Neural cell (in vitro differentiated cells): ENCODE data around the gene MYBPC2. TPM values are rescaled to one million over a fixed set of nuclear protein-coding genes. Genes with fewer than 3 reads are reported as not detected.

Experiments
- H2AFZ ChIP-seq: fragments of 200-600, 300-800 bp; sonication (generic), shearing (Covaris generic); 2 replicates; pipeline ENCODE4 v1.6.0; 2014; ENCODE audit warnings: low read depth, mild to moderate bottlenecking, antibody characterized with exemption, low read length, moderate library complexity
- H3F3A ChIP-seq: fragments of 200-600 bp; shearing (Covaris generic); 2 replicates; pipeline ENCODE4 v1.6.1; 2016; ENCODE audit warnings: mild to moderate bottlenecking, moderate library complexity, mixed read lengths, antibody characterized with exemption, low read length; ENCODE audit not compliant: insufficient read depth, poor library complexity, severe bottlenecking
- H3K27ac ChIP-seq: fragments of 200-600, 300-800 bp; sonication (generic), shearing (Covaris generic); 2 replicates; pipeline ENCODE4 v1.5.1; 2014; ENCODE audit warnings: mild to moderate bottlenecking, low read length, moderate library complexity
- H3K27me3 ChIP-seq: fragments of 300-800, 200-600 bp; sonication (generic), shearing (Covaris generic); 2 replicates; pipeline ENCODE4 v1.6.0; 2014; ENCODE audit warnings: mild to moderate bottlenecking, low read depth, low read length, moderate library complexity; ENCODE audit not compliant: insufficient read depth
- H3K36me3 ChIP-seq: fragments of 300-800, 200-600 bp; sonication (generic), shearing (Covaris generic); 2 replicates; pipeline ENCODE4 v1.5.1; 2014; ENCODE audit warnings: mild to moderate bottlenecking, antibody characterized with exemption, low read length, moderate library complexity; ENCODE audit not compliant: insufficient read depth
- H3K4me2 ChIP-seq: fragments of 300-800, 200-600 bp; sonication (generic), shearing (Covaris generic); 2 replicates; pipeline ENCODE4 v1.6.0; 2014; ENCODE audit warnings: mild to moderate bottlenecking, low read length
- H3K4me3 ChIP-seq: fragments of 300-800, 200-600 bp; sonication (generic), shearing (Covaris generic); 2 replicates; pipeline ENCODE4 v1.5.1; 2014; ENCODE audit warnings: mild to moderate bottlenecking, low read length, moderate library complexity
- H3K79me2 ChIP-seq: fragments of 200-600 bp; shearing (Covaris generic); replicated peaks from 2 replicates; pipeline ENCODE4 v1.6.0; 2014; ENCODE audit warnings: mild to moderate bottlenecking, low read length, moderate library complexity; ENCODE audit not compliant: insufficient read depth
- H3K9ac ChIP-seq: fragments of 300-800, 200-600 bp; sonication (generic), shearing (Covaris generic); 2 replicates; pipeline ENCODE4 v1.6.1; 2016; ENCODE audit warnings: mild to moderate bottlenecking, low read length, mixed read lengths
- H3K9me2 ChIP-seq: fragments of 200-600 bp; shearing (Covaris generic); 2 replicates; pipeline ENCODE4 v1.6.1; 2016; ENCODE audit warnings: mild to moderate bottlenecking, low read length, mixed read lengths; ENCODE audit not compliant: insufficient read depth
- H3K9me3 ChIP-seq: fragments of 200-600, 300-800 bp; sonication (generic), shearing (Covaris generic); 2 replicates; pipeline ENCODE4 v1.6.1; 2016; ENCODE audit warnings: mild to moderate bottlenecking, mixed run types, low read length, moderate library complexity, mixed read lengths
- H4K20me1 ChIP-seq: fragments of 200-600 bp; shearing (Covaris generic); 2 replicates; pipeline ENCODE4 v1.6.1; 2016; ENCODE audit warnings: mild to moderate bottlenecking, mixed run types; ENCODE audit not compliant: insufficient read depth
- CTCF ChIP-seq: fragments of 450-650 bp; IDR thresholded peaks from 2 replicates; pipeline ENCODE4 v1.5.1; 2014; ENCODE audit warnings: antibody characterized with exemption, mild to moderate bottlenecking, moderate library complexity; ENCODE audit not compliant: poor library complexity, severe bottlenecking
- EP300 ChIP-seq: fragments of 450-650 bp; conservative IDR thresholded peaks from 2 replicates; pipeline ENCODE4 v1.6.1; 2014; ENCODE audit warnings: antibody characterized with exemption, mild to moderate bottlenecking, moderate library complexity; ENCODE audit not compliant: poor library complexity, severe bottlenecking
- EZH2 ChIP-seq: fragments of 200-600, 300-800 bp; shearing (Covaris generic), sonication (generic); IDR thresholded peaks from 2 replicates; pipeline ENCODE4 v1.6.1; 2014; ENCODE audit warnings: antibody characterized with exemption, low read length, borderline replicate concordance, mild to moderate bottlenecking; ENCODE audit not compliant: insufficient read depth, poor library complexity, severe bottlenecking
- MXI1 ChIP-seq: fragments of 450-650 bp; conservative IDR thresholded peaks from 2 replicates; pipeline ENCODE4 v1.6.1; 2014; ENCODE audit warnings: antibody characterized with exemption, mild to moderate bottlenecking; ENCODE audit not compliant: poor library complexity, severe bottlenecking
- POLR2AphosphoS5 ChIP-seq: IDR thresholded peaks from 2 replicates; pipeline ENCODE4 v1.6.1; 2012
- RAD21 ChIP-seq: fragments of 450-650 bp; conservative IDR thresholded peaks from 2 replicates; pipeline ENCODE4 v1.6.1; 2014; ENCODE audit warnings: antibody characterized with exemption, mild to moderate bottlenecking, moderate library complexity
- REST ChIP-seq: IDR thresholded peaks from 2 replicates; pipeline ENCODE4 v1.6.1; 2012; ENCODE audit warnings: borderline replicate concordance
- SMC3 ChIP-seq: fragments of 450-650 bp; conservative IDR thresholded peaks from 2 replicates; pipeline ENCODE4 v1.6.1; 2014; ENCODE audit warnings: antibody characterized with exemption, mild to moderate bottlenecking, moderate library complexity; ENCODE audit not compliant: poor library complexity
- TAF1 ChIP-seq: IDR thresholded peaks from 2 replicates; pipeline ENCODE4 v1.6.1; 2012; ENCODE audit warnings: low read depth
- polyA plus RNA-seq: library from polyadenylated mRNA; depleted of rRNA; stranded (reverse); fragments of >200 nt; gene quantifications from 2 replicates; pipeline ENCODE4 v1.2.3, GENCODE V29; 2014

The MYBPC2 gene
- polyA plus RNA-seq, 1 donor from 2014 or later, result not detected

GRCh38 chr19:50514346-50515167, 81.9 kb downstream of the MYBPC2 start:
- Histone ChIP-seq H3K9me2 (no peaks in the 10 kb centered on the region), H3K9ac (peak overlapping the region; percentile 35), H3K27ac (peak overlapping the region; percentile 74), H2AFZ (no peak overlapping the region), H3F3A (no peaks in the 10 kb centered on the region), H3K4me2 (no peak overlapping the region), H3K9me3 (peaks cover 5% of the 10 kb centered on the region), H3K4me3 (peak overlapping the region; percentile 47), H4K20me1 (no peaks in the 10 kb centered on the region), H3K27me3 (no peaks in the 10 kb centered on the region), H3K36me3 (peaks cover 10% of the 10 kb centered on the region), H3K79me2 (no peaks in the 10 kb centered on the region)
- TF ChIP-seq EP300, result no peak
- no peak for TF ChIP-seq POLR2AphosphoS5
- TF ChIP-seq SMC3, result no peak
- TF ChIP-seq CTCF, result no peak
- no peak for TF ChIP-seq MXI1
- no peak for TF ChIP-seq EZH2
- no peak for TF ChIP-seq REST
- no peak for TF ChIP-seq RAD21
- no peak for TF ChIP-seq TAF1

GRCh38 chr19:50515168-50515561, 82.5 kb downstream of the MYBPC2 start:
- Histone ChIP-seq H3K9me3 (peaks cover 5% of the 10 kb centered on the region), H3K27me3 (no peaks in the 10 kb centered on the region), H3K9ac (peak overlapping the region; percentile 35), H3K27ac (peak overlapping the region; percentile 74), H4K20me1 (no peaks in the 10 kb centered on the region), H3K4me3 (no peak overlapping the region), H3K36me3 (peaks cover 10% of the 10 kb centered on the region), H2AFZ (no peak overlapping the region), H3K79me2 (no peaks in the 10 kb centered on the region), H3K4me2 (no peak overlapping the region), H3K9me2 (no peaks in the 10 kb centered on the region), H3F3A (no peaks in the 10 kb centered on the region)
- TF ChIP-seq RAD21, result no peak
- TF ChIP-seq TAF1, result no peak
- TF ChIP-seq CTCF, result no peak
- TF ChIP-seq EP300, result no peak
- no peak for TF ChIP-seq SMC3
- no peak for TF ChIP-seq MXI1
- no peak for TF ChIP-seq EZH2

Other genes starting within 250 kb of the MYBPC2 start
- not detected in 2 replicates for gene MYH14, start 229.3 kb upstream of the MYBPC2 start, polyA plus RNA-seq
- gene KCNC3, start 103.5 kb upstream of the MYBPC2 start, polyA plus RNA-seq, result 0.97 and 1.1 TPM in 2 replicates
- 2.2 TPM in 1 of 2 replicates, not detected in the other for gene NAPSA, start 67.3 kb upstream of the MYBPC2 start, polyA plus RNA-seq
- 18.5 and 27.7 TPM in 2 replicates for gene NR1H2, start 56.4 kb upstream of the MYBPC2 start, polyA plus RNA-seq
- gene POLD1, start 48.5 kb upstream of the MYBPC2 start, polyA plus RNA-seq, result 13.1 and 20.2 TPM in 2 replicates
- gene SPIB, start 14.0 kb upstream of the MYBPC2 start, polyA plus RNA-seq, result not detected in 2 replicates
- 233 and 270 TPM in 2 replicates for gene EMC10, start 43.6 kb downstream of the MYBPC2 start, polyA plus RNA-seq
- gene GARIN5A, start 44.0 kb downstream of the MYBPC2 start, polyA plus RNA-seq, result 3.3 and 6.5 TPM in 2 replicates
- gene JOSD2, start 78.3 kb downstream of the MYBPC2 start, polyA plus RNA-seq, result 6.6 and 10.7 TPM in 2 replicates
- 0.98 TPM in 1 of 2 replicates, not detected in the other for gene ASPDH, start 81.0 kb downstream of the MYBPC2 start, polyA plus RNA-seq
- 83.1 and 98.9 TPM in 2 replicates for gene LRRC4B, start 135.5 kb downstream of the MYBPC2 start, polyA plus RNA-seq
- 14.8 and 18.6 TPM in 2 replicates for gene SYT3, start 207.0 kb downstream of the MYBPC2 start, polyA plus RNA-seq
- 17.0 and 28.3 TPM in 2 replicates for gene C19orf81, start 216.6 kb downstream of the MYBPC2 start, polyA plus RNA-seq